Adrenal gland (tissue), 5 donors: ENCODE measurements around the gene ZFYVE19.

Experiments
- CTCF ChIP-seq, 6 experiments: fragments of 450-650 bp in 4 of 6; fragments of 200-600 bp in 2 of 6; sonication (generic) in 1 of 6; IDR thresholded peaks; 1 replicate in 5 of 6; 2 replicates in 1 of 6; pipeline versions ENCODE4 v1.5.1 to v1.8.0; 2016 to 2021; ENCODE audit warnings: antibody characterized with exemption in 6 of 6, mild to moderate bottlenecking in 2 of 6, moderate library complexity in 1 of 6
- POLR2A ChIP-seq, 2 donors: fragments of 450-650 bp; IDR thresholded peaks; one replicate each; pipeline ENCODE4 v1.6.1; 2017; ENCODE audit warnings: antibody characterized with exemption in 2 of 2, mild to moderate bottlenecking in 2 of 2, moderate library complexity in 1 of 2
- donor health status: DM: no; HTN: no; CAD: no.

DNA sequence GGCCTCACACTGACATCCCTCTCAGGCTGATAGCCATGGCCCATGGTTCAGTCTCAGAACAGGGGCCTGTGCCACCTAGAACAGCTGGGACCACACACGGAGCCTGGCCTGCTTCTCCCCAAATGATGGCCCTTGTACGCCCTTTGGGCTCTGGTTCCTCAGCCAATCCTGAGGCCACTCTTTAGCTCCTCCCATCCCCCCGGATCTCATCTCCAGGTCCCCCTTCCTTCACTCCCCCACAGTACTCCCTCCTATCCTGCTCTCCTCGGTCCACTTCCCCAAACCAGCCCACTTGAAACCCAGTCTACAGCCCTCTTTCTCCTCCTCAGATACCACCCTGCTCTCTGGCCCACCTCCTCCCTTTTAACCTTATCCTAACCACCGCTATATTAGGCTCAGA, 17.8 kb upstream of the ZFYVE19 start:
- TF ChIP-seq CTCF (IDR thresholded peaks at IDR 0.05) (no peak), POLR2A (IDR thresholded peaks at IDR 0.05) (no peak)
